Mesendoderm (in vitro differentiated cells): ENCODE data around the gene BRAF.

ENCODE experiments used
- DNase-seq: peaks from one replicate; pipeline ENCODE4 v3.0.0; 2013
- H2AK5ac ChIP-seq: 2 replicates; pipeline ENCODE4 v1.6.1; 2013; ENCODE audit warnings: low read length, inconsistent platforms
- H2BK120ac ChIP-seq: 2 replicates; pipeline ENCODE4 v1.6.1; 2013; ENCODE audit warnings: low read depth, mild to moderate bottlenecking, low read length, moderate library complexity, mixed read lengths
- H2BK15ac ChIP-seq: replicated peaks from 2 replicates; pipeline ENCODE4 v1.6.1; 2013; ENCODE audit warnings: low read depth, mild to moderate bottlenecking, moderate library complexity
- H2BK5ac ChIP-seq: 2 replicates; pipeline ENCODE4 v1.6.1; 2013; ENCODE audit warnings: low read length, inconsistent platforms
- H3K18ac ChIP-seq: 2 replicates; pipeline ENCODE4 v1.6.1; 2013; ENCODE audit warnings: mild to moderate bottlenecking, low read length, mixed read lengths
- H3K23ac ChIP-seq: one replicate; pipeline ENCODE4 v1.6.1; 2013; ENCODE audit warnings: low read length
- H3K27ac ChIP-seq: 2 replicates; pipeline ENCODE4 v1.5.1; 2013; ENCODE audit warnings: low read depth, mild to moderate bottlenecking, inconsistent platforms, low read length, moderate library complexity
- H3K27me3 ChIP-seq: 2 replicates; pipeline ENCODE4 v1.6.1; 2013; ENCODE audit warnings: low read length, control low read depth, mild to moderate bottlenecking, inconsistent platforms; ENCODE audit not compliant: insufficient read depth, poor library complexity
- H3K36me3 ChIP-seq: 2 replicates; pipeline ENCODE4 v1.6.1; 2013; ENCODE audit warnings: low read length, inconsistent platforms; ENCODE audit not compliant: control insufficient read depth, insufficient read depth
- H3K4ac ChIP-seq: one replicate; pipeline ENCODE4 v1.6.1; 2013; ENCODE audit warnings: low read depth, mild to moderate bottlenecking, low read length, moderate library complexity
- H3K4me1 ChIP-seq: 2 replicates; pipeline ENCODE4 v1.6.1; 2013; ENCODE audit warnings: low read depth, low read length, inconsistent platforms; ENCODE audit not compliant: control insufficient read depth
- H3K4me2 ChIP-seq: 2 replicates; pipeline ENCODE4 v1.6.1; 2013; ENCODE audit warnings: low read length
- H3K4me3 ChIP-seq: 2 replicates; pipeline ENCODE4 v1.5.1; 2013; ENCODE audit warnings: mild to moderate bottlenecking, low read length
- H3K56ac ChIP-seq: one replicate; pipeline ENCODE4 v1.6.1; 2013; ENCODE audit warnings: low read length
- H3K79me1 ChIP-seq: 2 replicates; pipeline ENCODE4 v1.6.1; 2013; ENCODE audit warnings: low read length, inconsistent platforms
- H3K79me2 ChIP-seq: 2 replicates; pipeline ENCODE4 v1.6.1; 2013; ENCODE audit warnings: mild to moderate bottlenecking, low read length; ENCODE audit not compliant: control insufficient read depth, insufficient read depth
- H3K9ac ChIP-seq: 2 replicates; pipeline ENCODE4 v1.6.1; 2013; ENCODE audit warnings: low read length, inconsistent platforms
- H4K5ac ChIP-seq: one replicate; pipeline ENCODE4 v1.6.1; 2013; ENCODE audit warnings: low read length
- H4K8ac ChIP-seq: one replicate; pipeline ENCODE4 v1.6.1; 2013; ENCODE audit warnings: low read depth, mild to moderate bottlenecking, control low read depth, low read length, moderate library complexity
- WGBS: extraction: QIAGEN DNeasy Blood & Tissue Kit; methylation state at CpG from one replicate; pipeline ENCODE4 v1.1.7; 2013; ENCODE audit warnings: low lambda C conversion rate, missing lambda C conversion rate; ENCODE audit not compliant: insufficient coverage; ENCODE audit errors: extremely low coverage; 5-methylcytosine and 5-hydroxymethylcytosine counted together

Gene BRAF

DNA sequence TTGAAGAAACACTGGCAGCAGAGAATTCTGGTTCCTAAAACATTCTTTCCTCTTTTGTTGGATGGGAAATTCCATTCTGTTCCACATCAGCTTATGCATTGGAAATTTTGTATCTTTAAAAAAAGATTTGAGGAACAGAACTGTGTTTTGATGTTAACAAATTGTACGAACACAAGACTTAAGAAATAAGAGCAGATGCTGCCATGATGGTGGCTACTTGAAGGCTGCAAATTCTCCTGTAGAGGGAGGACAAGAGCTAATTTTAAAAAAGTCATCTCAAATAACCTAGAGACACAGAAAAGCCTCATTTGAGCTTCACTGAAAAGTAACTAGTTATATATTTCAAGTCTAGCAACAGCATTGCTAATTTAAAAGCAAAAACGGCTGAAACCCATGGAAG, 198.4 kb downstream of the BRAF start:
- no peak overlapping the region for H2AK5ac ChIP-seq
- no peak overlapping the region for H2BK15ac ChIP-seq
- H3K4me1 ChIP-seq, result no peaks in the 10 kb centered on the region
- no peaks in the 10 kb centered on the region for H3K79me2 ChIP-seq
- H3K56ac ChIP-seq, result no peak overlapping the region
- no peak overlapping the region for H3K18ac ChIP-seq
- no peaks in the 10 kb centered on the region for H3K79me1 ChIP-seq
- no peak overlapping the region for H3K4me3 ChIP-seq
- no peak overlapping the region for H3K4ac ChIP-seq
- H3K4me2 ChIP-seq, result no peak overlapping the region
- H4K8ac ChIP-seq, result no peak overlapping the region
- no peak overlapping the region for H4K5ac ChIP-seq
- no peaks in the 10 kb centered on the region for H3K36me3 ChIP-seq
- no peak overlapping the region for H3K27ac ChIP-seq
- no peaks in the 10 kb centered on the region for H3K27me3 ChIP-seq
- H3K23ac ChIP-seq, result no peak overlapping the region
- no CpG with 5 or more reads among the region's 2 CpGs for WGBS
- no peak overlapping the region for H2BK120ac ChIP-seq
- peak; percentile 48 for DNase-seq
- no peak overlapping the region for H2BK5ac ChIP-seq
- H3K9ac ChIP-seq, result no peak overlapping the region

DNA sequence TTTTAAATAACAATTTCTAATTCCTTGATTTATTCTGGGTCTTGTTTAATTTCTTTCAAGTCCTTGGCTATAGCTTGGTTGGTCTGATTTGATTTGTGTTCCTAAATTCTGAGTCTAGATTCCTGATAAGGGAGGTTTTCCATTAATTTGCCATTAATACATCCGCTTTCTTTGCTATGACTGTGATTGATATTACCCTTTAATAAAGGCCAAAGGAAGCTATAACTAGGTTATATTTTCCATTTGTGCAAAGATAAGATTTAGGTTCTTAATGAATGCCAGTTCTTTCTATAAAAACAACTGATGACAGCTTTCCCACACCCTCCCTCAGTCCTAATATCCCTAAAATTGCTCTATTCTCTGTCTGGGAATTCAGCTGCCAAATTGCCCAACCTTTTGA, 200.0 kb downstream of the BRAF start:
- H3K18ac ChIP-seq, result no peak overlapping the region
- H3K27me3 ChIP-seq, result no peaks in the 10 kb centered on the region
- H3K79me2 ChIP-seq, result no peaks in the 10 kb centered on the region
- no peak overlapping the region for H2AK5ac ChIP-seq
- no peak overlapping the region for H3K4me2 ChIP-seq
- no peak overlapping the region for H4K5ac ChIP-seq
- no peaks in the 10 kb centered on the region for H3K4me1 ChIP-seq
- no peaks in the 10 kb centered on the region for H3K36me3 ChIP-seq
- no peaks in the 10 kb centered on the region for H3K79me1 ChIP-seq
- H3K4ac ChIP-seq, result no peak overlapping the region
- no peak overlapping the region for H3K4me3 ChIP-seq
- no peak for DNase-seq
- no peak overlapping the region for H2BK5ac ChIP-seq
- H3K27ac ChIP-seq, result no peak overlapping the region
- H3K9ac ChIP-seq, result no peak overlapping the region
- no peak overlapping the region for H3K56ac ChIP-seq
- H2BK120ac ChIP-seq, result no peak overlapping the region
- H2BK15ac ChIP-seq, result no peak overlapping the region
- H3K23ac ChIP-seq, result no peak overlapping the region
- H4K8ac ChIP-seq, result no peak overlapping the region
- no CpG with 5 or more reads among the region's 1 CpG for WGBS

DNA sequence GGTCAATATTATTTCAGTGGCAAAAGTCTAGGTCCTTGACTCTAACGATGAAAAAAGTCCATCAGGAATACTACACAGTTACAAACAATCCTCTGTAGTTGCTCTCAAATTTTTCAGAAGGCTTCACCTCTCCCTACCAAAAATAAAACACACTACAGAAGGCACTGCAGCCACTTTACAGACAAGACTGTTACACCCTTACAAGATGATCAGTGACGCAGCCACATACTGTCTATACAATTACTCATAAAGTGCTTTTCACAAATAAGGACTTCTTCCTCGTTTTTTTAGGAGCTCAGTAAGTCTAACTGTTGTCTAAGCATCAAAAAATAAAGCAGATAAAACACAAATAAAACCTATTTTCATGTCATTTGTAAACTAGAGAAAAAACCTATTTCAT, 201.2 kb downstream of the BRAF start:
- no peaks in the 10 kb centered on the region for H3K27me3 ChIP-seq

DNA sequence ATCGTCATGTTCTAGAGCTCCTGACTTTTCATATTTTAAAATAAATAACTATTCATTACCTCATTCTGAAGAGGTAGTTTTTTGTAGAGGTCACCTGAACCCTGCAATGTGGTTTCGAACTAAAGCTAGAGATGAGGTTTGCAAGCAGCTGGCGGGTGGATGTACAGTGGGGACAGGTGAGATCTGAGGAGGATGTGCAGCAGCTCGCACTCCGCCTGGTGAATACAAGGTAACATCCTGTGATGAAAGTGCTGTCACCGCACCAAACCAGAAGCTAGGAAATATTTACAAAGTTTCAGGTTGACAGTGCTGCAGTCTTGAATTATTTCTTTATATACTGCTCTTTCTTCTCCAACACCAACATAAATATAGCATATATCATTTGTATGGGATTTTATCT, 201.7 kb downstream of the BRAF start:
- Histone ChIP-seq H3K4me3 (no peak overlapping the region), H3K56ac (no peak overlapping the region), H2BK15ac (no peak overlapping the region), H2BK120ac (no peak overlapping the region), H3K9ac (no peak overlapping the region), H4K8ac (no peak overlapping the region), H3K18ac (no peak overlapping the region), H3K23ac (no peak overlapping the region), H3K4me2 (no peak overlapping the region), H3K4me1 (no peaks in the 10 kb centered on the region), H3K27ac (no peak overlapping the region), H3K36me3 (no peaks in the 10 kb centered on the region), H3K79me2 (no peaks in the 10 kb centered on the region), H3K4ac (no peak overlapping the region), H3K27me3 (no peaks in the 10 kb centered on the region), H3K79me1 (no peaks in the 10 kb centered on the region), H4K5ac (no peak overlapping the region), H2BK5ac (no peak overlapping the region), H2AK5ac (no peak overlapping the region)
- no peak for DNase-seq
- no CpG with 5 or more reads among the region's 6 CpGs for WGBS

More for the DNA sequence above, 201.2 kb downstream of the BRAF start:
- H4K5ac ChIP-seq, result no peak overlapping the region
- H4K8ac ChIP-seq, result no peak overlapping the region
- no peak overlapping the region for H3K9ac ChIP-seq
- H2BK5ac ChIP-seq, result no peak overlapping the region
- no peak overlapping the region for H3K4me3 ChIP-seq
- no peak overlapping the region for H3K4me2 ChIP-seq
- no peak overlapping the region for H2BK120ac ChIP-seq
- no peak overlapping the region for H3K27ac ChIP-seq
- H3K23ac ChIP-seq, result no peak overlapping the region
- no peak overlapping the region for H3K18ac ChIP-seq
- H2AK5ac ChIP-seq, result no peak overlapping the region
- no peaks in the 10 kb centered on the region for H3K36me3 ChIP-seq
- H2BK15ac ChIP-seq, result no peak overlapping the region
- H3K4ac ChIP-seq, result no peak overlapping the region
- H3K79me2 ChIP-seq, result no peaks in the 10 kb centered on the region
- no peaks in the 10 kb centered on the region for H3K79me1 ChIP-seq
- no peak overlapping the region for H3K56ac ChIP-seq
- DNase-seq, result no peak
- no peaks in the 10 kb centered on the region for H3K4me1 ChIP-seq
- WGBS, result no CpG with 5 or more reads among the region's 3 CpGs

DNA sequence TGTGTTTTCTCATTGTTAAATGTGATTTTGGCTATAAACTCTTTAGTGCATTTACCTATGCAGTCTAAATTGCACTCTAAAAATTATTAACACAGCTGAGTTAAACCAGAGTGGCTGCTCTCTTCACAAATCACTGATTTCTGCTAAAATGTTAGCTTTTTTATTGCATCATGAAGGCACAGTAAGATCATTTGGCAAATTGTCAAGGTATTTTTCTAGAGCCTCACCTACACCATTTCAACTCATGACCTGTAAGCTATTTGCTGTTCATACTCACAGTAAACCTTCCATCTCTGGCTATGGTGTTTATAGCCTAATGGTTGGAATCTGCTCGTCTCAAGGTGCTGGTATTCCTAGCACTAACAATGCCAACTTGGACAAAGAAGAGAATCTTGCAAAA, 202.5 kb downstream of the BRAF start:
- Histone ChIP-seq H3K4me2 (no peak overlapping the region), H3K18ac (no peak overlapping the region), H2BK15ac (no peak overlapping the region), H3K4me1 (no peaks in the 10 kb centered on the region), H2AK5ac (no peak overlapping the region), H3K36me3 (no peaks in the 10 kb centered on the region), H4K8ac (no peak overlapping the region), H4K5ac (no peak overlapping the region), H2BK5ac (no peak overlapping the region), H3K27me3 (no peaks in the 10 kb centered on the region), H3K79me1 (no peaks in the 10 kb centered on the region), H3K79me2 (no peaks in the 10 kb centered on the region), H3K56ac (no peak overlapping the region), H3K23ac (no peak overlapping the region), H3K4ac (no peak overlapping the region), H3K4me3 (no peak overlapping the region), H3K27ac (no peak overlapping the region), H2BK120ac (no peak overlapping the region), H3K9ac (no peak overlapping the region)
- DNase-seq, result no peak
- no CpG with 5 or more reads among the region's 1 CpG for WGBS

DNA sequence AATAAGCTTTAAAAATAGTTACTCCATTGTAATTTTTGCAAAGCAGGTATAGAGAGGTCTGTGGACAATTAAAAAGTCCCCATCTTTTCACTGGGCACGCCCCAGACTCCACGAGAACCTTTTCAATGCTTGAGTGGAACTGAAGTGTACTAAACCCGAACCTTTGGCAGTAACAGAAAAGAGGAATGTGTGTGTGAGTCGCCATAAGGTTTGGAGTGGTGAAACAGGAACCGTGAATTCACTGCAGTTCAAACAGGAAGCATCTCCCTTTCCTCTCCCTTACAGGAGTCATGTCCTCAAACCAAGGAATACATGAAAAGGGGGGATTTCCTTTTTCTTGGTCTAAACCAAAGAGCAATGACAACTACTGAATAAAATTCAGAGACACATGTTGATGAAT, 205.0 kb downstream of the BRAF start:
- no peak overlapping the region for H3K9ac ChIP-seq
- no peak overlapping the region for H3K56ac ChIP-seq
- no peak overlapping the region for H2BK5ac ChIP-seq
- no peaks in the 10 kb centered on the region for H3K79me1 ChIP-seq
- no peak overlapping the region for H2AK5ac ChIP-seq
- no peak overlapping the region for H4K5ac ChIP-seq
- H4K8ac ChIP-seq, result no peak overlapping the region
- no peak overlapping the region for H2BK120ac ChIP-seq
- H2BK15ac ChIP-seq, result no peak overlapping the region
- H3K4me3 ChIP-seq, result no peak overlapping the region
- no peak overlapping the region for H3K23ac ChIP-seq
- H3K27ac ChIP-seq, result no peak overlapping the region
- WGBS, result no CpG with 5 or more reads among the region's 5 CpGs
- H3K4me2 ChIP-seq, result no peak overlapping the region
- no peak for DNase-seq
- no peak overlapping the region for H3K18ac ChIP-seq
- no peaks in the 10 kb centered on the region for H3K36me3 ChIP-seq
- no peaks in the 10 kb centered on the region for H3K4me1 ChIP-seq
- no peak overlapping the region for H3K4ac ChIP-seq
- no peaks in the 10 kb centered on the region for H3K27me3 ChIP-seq
- H3K79me2 ChIP-seq, result no peaks in the 10 kb centered on the region
